Prostate gland (tissue), 2 donors: ENCODE data around the gene TAB3.

Experiments used
- CTCF ChIP-seq, 4 experiments: fragments of 200-600 bp in 2 of 4; fragments of 450-650 bp in 2 of 4; sonication (generic) in 2 of 4; IDR thresholded peaks; 1 replicate in 3 of 4; 2 replicates in 1 of 4; pipeline ENCODE4 v1.5.1; 2016 to 2019; ENCODE audit warnings: antibody characterized with exemption in 4 of 4, mild to moderate bottlenecking in 2 of 4, moderate library complexity in 2 of 4
- POLR2A ChIP-seq: fragments of 450-650 bp; IDR thresholded peaks from one replicate; pipeline ENCODE4 v1.6.1; 2016; ENCODE audit warnings: antibody characterized with exemption, mild to moderate bottlenecking
- POLR2AphosphoS5 ChIP-seq: sonication (generic); formaldehyde crosslinking; IDR thresholded peaks from one replicate; pipeline ENCODE4 v1.6.1; 2017; ENCODE audit warnings: antibody characterized with exemption

- TF ChIP-seq POLR2AphosphoS5 (no peak), CTCF (IDR thresholded peaks at IDR 0.05) (no peak), POLR2A (no peak)
Measured at GRCh38 chrX:30833896-30834295, 55.2 kb downstream of the TAB3 start.
